Measurements from ENCODE around the gene TBC1D3L. TPM values are rescaled to one million over a fixed set of nuclear protein-coding genes. Genes with fewer than 3 reads are reported as not detected.
"Not testable (repeated sequence)": the region's sequence is repeated elsewhere in the genome, so short reads cannot be mapped to it uniquely, and the experiment has no call there.

TBC1D3L gene
- total RNA-seq = 1 to 10 TPM; 5.0 to 5.6 (median 5.3) TPM

DNA sequence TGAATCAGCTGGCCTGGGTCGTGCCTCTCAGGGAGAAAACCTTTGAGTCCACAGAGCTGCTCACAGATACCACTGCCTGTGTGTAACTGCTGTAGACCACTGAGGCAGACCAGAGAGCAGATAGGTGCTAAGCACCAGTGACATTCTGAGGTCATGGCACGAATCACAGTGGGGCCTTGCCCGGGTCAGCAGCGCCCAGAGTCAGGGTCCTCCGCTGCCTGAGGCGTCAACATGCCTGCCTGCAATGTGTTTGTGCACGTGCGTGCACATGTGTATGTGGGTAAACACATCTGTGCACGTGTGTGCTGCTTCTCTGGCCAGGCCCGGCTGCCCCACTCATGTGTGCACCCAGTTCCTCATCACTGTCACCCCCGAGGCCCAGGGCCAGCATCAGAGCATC is at the start of gene TBC1D3L:
Gene TBC1D3L (minus strand): TSS at position 101 of the 400 bp plus-strand sequence. CDS start 1,540 bp downstream, outside the sequence.
- not testable (repeated sequence) for DNase-seq; ATAC-seq; H3K9me3 Mint-ChIP-seq; H3K4me1 Mint-ChIP-seq (ENCODE audit: low read depth); H3K27me3 Mint-ChIP-seq (ENCODE audit: low read depth); H3K36me3 Mint-ChIP-seq (ENCODE audit: insufficient read depth); H3K4me3 Mint-ChIP-seq

DNA sequence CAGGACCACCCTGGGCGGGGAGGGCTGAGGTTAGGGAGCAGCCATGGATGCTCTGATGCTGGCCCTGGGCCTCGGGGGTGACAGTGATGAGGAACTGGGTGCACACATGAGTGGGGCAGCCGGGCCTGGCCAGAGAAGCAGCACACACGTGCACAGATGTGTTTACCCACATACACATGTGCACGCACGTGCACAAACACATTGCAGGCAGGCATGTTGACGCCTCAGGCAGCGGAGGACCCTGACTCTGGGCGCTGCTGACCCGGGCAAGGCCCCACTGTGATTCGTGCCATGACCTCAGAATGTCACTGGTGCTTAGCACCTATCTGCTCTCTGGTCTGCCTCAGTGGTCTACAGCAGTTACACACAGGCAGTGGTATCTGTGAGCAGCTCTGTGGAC is 14.8 kb upstream of the TBC1D3L start, which contains the start of gene TBC1D3D:
Gene TBC1D3D (plus strand): TSS at position 301 of the 400 bp plus-strand sequence. CDS start 1,585 bp downstream, outside the sequence.
- not testable (repeated sequence) for ATAC-seq, H3K4me3 Mint-ChIP-seq, H3K9me3 Mint-ChIP-seq

More for the DNA sequence above, 14.8 kb upstream of the TBC1D3L start, which contains the start of gene TBC1D3D:
- not testable (repeated sequence) for H3K36me3 Mint-ChIP-seq (ENCODE audit: insufficient read depth); H3K4me1 Mint-ChIP-seq (ENCODE audit: low read depth); H3K27me3 Mint-ChIP-seq (ENCODE audit: low read depth); DNase-seq

Other genes starting within 250 kb of the TBC1D3L start
- under 1 TPM in 1 of 3 donors, not detected in 2; 0.16 TPM for gene HNF1B, start 244.0 kb downstream of the TBC1D3L start, total RNA-seq
- gene TBC1D3K, start 64.6 kb downstream of the TBC1D3L start, total RNA-seq = not detected
- gene TBC1D3D, start 14.9 kb upstream of the TBC1D3L start, total RNA-seq = under 1 TPM; 0.35 to 0.92 (median 0.53) TPM
- 1 to 10 TPM in 1 of 3 donors, not detected in 2; 2.0 TPM for gene TBC1D3C, start 79.6 kb upstream of the TBC1D3L start, total RNA-seq
- gene TBC1D3E, start 138.9 kb upstream of the TBC1D3L start, total RNA-seq = not detected
- gene TBC1D3, start 203.5 kb upstream of the TBC1D3L start, total RNA-seq = not detected